Osteoblast (primary cell): Measurements from ENCODE around the gene KAT6B. TPM values are rescaled to one million over a fixed set of nuclear protein-coding genes. Genes with fewer than 3 reads are reported as not detected.
"Not testable (repeated sequence)": the region's sequence is repeated elsewhere in the genome, so short reads cannot be mapped to it uniquely, and the experiment has no call there.

Source experiments
- DNase-seq: peaks from one replicate; pipeline ENCODE4 v3.0.0; 2011; ENCODE audit warnings: low spot score, mixed read lengths; ENCODE audit not compliant: insufficient read length; ENCODE audit errors: missing footprints
- H2AFZ ChIP-seq: 2 replicates; pipeline ENCODE4 v1.6.0; 2011; ENCODE audit warnings: mild to moderate bottlenecking, low read length
- H3K27ac ChIP-seq: 2 replicates; pipeline ENCODE4 v1.5.1; 2011; ENCODE audit warnings: mild to moderate bottlenecking, low read depth, low read length, moderate library complexity
- H3K27me3 ChIP-seq: 2 replicates; pipeline ENCODE4 v1.6.0; 2012; ENCODE audit warnings: mild to moderate bottlenecking, control low read depth, inconsistent platforms, low read length, moderate library complexity; ENCODE audit not compliant: insufficient read depth
- H3K36me3 ChIP-seq: 2 replicates; pipeline ENCODE4 v1.5.1; 2011; ENCODE audit warnings: mild to moderate bottlenecking, low read length, control low read depth, moderate library complexity; ENCODE audit not compliant: insufficient read depth
- H3K4me1 ChIP-seq: 2 replicates; pipeline ENCODE4 v1.5.1; 2011; ENCODE audit warnings: mild to moderate bottlenecking, low read length, control low read depth, moderate library complexity; ENCODE audit not compliant: insufficient read depth
- H3K4me2 ChIP-seq: 2 replicates; pipeline ENCODE4 v1.6.0; 2011; ENCODE audit warnings: mild to moderate bottlenecking, low read length; ENCODE audit not compliant: insufficient read depth
- H3K4me3 ChIP-seq: fragments of 200-600 bp; sonication (generic); 3 replicates; pipeline ENCODE4 v1.5.1; 2012; ENCODE audit warnings: mild to moderate bottlenecking, low read length, inconsistent platforms; ENCODE audit not compliant: insufficient read depth
- H3K79me2 ChIP-seq: 2 replicates; pipeline ENCODE4 v1.6.0; 2012; ENCODE audit warnings: mild to moderate bottlenecking, low read length, control low read depth, inconsistent platforms; ENCODE audit not compliant: insufficient read depth
- H3K9me3 ChIP-seq: 2 replicates; pipeline ENCODE4 v1.5.1; 2011; ENCODE audit warnings: low read depth, low read length, control low read depth
- H4K20me1 ChIP-seq: 2 replicates; pipeline ENCODE4 v1.6.0; 2012; ENCODE audit warnings: mild to moderate bottlenecking, low read length, control low read depth; ENCODE audit not compliant: insufficient read depth
- CTCF ChIP-seq: IDR thresholded peaks from 2 replicates; pipeline ENCODE4 v1.5.1; 2011; ENCODE audit warnings: mild to moderate bottlenecking, low read depth, low read length, moderate library complexity; ENCODE audit errors: extremely low read depth
- total RNA-seq: library from RNA; depleted of rRNA; stranded (reverse); fragments of >200 nt; gene quantifications from 2 replicates; pipeline ENCODE4 v1.2.3, GENCODE V29; 2012

Gene KAT6B
- total RNA-seq, result 24.6 and 30.9 TPM in 2 replicates

GRCh38 chr10:74826142-74827044 lies at the start of gene KAT6B:
Gene KAT6B, plus strand, starts transcription at chr10:74826600. Its CDS starts 16,258 bp downstream, at chr10:74842858.
- peak within 1 kb of the TSS; percentile 87 for H3K27ac ChIP-seq
- peak within 1 kb of the TSS; percentile 97 for H3K4me2 ChIP-seq
- H3K79me2 ChIP-seq, result peaks cover 35% of the 10 kb centered on the region
- H2AFZ ChIP-seq, result peak within 1 kb of the TSS; percentile 79
- peak; percentile 100 for DNase-seq
- no peaks in the 10 kb centered on the region for H3K36me3 ChIP-seq
- H4K20me1 ChIP-seq, result peaks cover 20% of the 10 kb centered on the region
- TF ChIP-seq CTCF, result no peak
- H3K27me3 ChIP-seq, result no peaks in the 10 kb centered on the region
- H3K9me3 ChIP-seq, result no peaks in the 10 kb centered on the region
- peak within 1 kb of the TSS; percentile 88 for H3K4me3 ChIP-seq
- H3K4me1 ChIP-seq, result peaks cover 26% of the 10 kb centered on the region

- Histone ChIP-seq H3K27ac (no peak overlapping the region), H3K4me1 (no peaks in the 10 kb centered on the region), H2AFZ (no peak overlapping the region), H3K4me2 (no peak overlapping the region), H3K36me3 (no peaks in the 10 kb centered on the region), H3K79me2 (no peaks in the 10 kb centered on the region), H3K9me3 (no peaks in the 10 kb centered on the region), H3K4me3 (no peak overlapping the region), H4K20me1 (no peaks in the 10 kb centered on the region), H3K27me3 (no peaks in the 10 kb centered on the region)
- no peak for TF ChIP-seq CTCF
- DNase-seq, result no peak
Measured at GRCh38 chr10:74778436-74779094, 47.8 kb upstream of the KAT6B start.

- not testable (repeated sequence) for H4K20me1 ChIP-seq, H3K27me3 ChIP-seq, H3K4me2 ChIP-seq, H3K79me2 ChIP-seq, DNase-seq, H2AFZ ChIP-seq, H3K36me3 ChIP-seq, H3K27ac ChIP-seq, H3K4me3 ChIP-seq, H3K9me3 ChIP-seq, H3K4me1 ChIP-seq
Measured at GRCh38 chr10:74781870-74782269, 44.5 kb upstream of the KAT6B start.

GRCh38 chr10:74784462-74784861 lies 41.9 kb upstream of the KAT6B start:
- TF ChIP-seq CTCF, result no peak
- DNase-seq, result no peak

More at GRCh38 chr10:74784462-74784861, 41.9 kb upstream of the KAT6B start:
- H3K4me2 ChIP-seq, result no peak overlapping the region
- H3K9me3 ChIP-seq, result no peaks in the 10 kb centered on the region
- H3K36me3 ChIP-seq, result no peaks in the 10 kb centered on the region
- no peak overlapping the region for H3K27ac ChIP-seq
- H3K27me3 ChIP-seq, result no peaks in the 10 kb centered on the region
- H4K20me1 ChIP-seq, result no peaks in the 10 kb centered on the region
- H3K79me2 ChIP-seq, result no peaks in the 10 kb centered on the region
- H3K4me1 ChIP-seq, result no peaks in the 10 kb centered on the region
- no peak overlapping the region for H3K4me3 ChIP-seq
- no peak overlapping the region for H2AFZ ChIP-seq
